ENCODE measurements around the gene MAB21L4. TPM values are rescaled to one million over a fixed set of nuclear protein-coding genes. Genes with fewer than 3 reads are reported as not detected.
A peak's percentile ranks its signal among the peaks of the same experiment; 100 is the strongest.

MAB21L4 gene
- total and polyA plus RNA-seq, 9 donors, result 0.04 to 0.48 (median 0.23) TPM; not detected in 4

DNA sequence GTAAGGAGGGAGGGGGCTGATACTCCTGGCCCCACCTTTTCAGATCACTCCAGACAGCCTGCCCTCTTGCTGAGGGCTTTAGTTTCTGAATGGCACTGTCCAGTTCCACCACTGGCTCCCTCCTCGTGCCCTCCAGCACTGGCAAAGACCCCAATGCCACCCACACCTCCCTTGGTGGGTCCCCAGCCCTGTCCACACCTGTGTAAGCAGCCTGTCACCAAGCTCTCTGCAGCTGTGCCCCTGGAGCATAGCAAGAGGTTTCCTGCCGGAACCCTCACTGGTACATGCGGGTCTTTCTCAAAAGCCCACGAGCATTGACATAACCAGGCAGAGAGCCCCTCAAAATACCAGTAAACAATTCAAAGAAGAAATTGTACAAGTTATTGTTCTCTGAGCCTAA is 58.3 kb downstream of the MAB21L4 start:
- H3K27ac ChIP-seq, result no peak overlapping the region
- 60 to 77% (median 71%) methylated on average over 4 of the region's 4 CpGs for WGBS, 3 donors
- no peaks in the 10 kb centered on the region for H3K36me3 ChIP-seq
- peaks cover under 1% of the 10 kb centered on the region for H3K4me1 ChIP-seq (ENCODE audit: insufficient read depth)
- TF ChIP-seq, protein P1, sequence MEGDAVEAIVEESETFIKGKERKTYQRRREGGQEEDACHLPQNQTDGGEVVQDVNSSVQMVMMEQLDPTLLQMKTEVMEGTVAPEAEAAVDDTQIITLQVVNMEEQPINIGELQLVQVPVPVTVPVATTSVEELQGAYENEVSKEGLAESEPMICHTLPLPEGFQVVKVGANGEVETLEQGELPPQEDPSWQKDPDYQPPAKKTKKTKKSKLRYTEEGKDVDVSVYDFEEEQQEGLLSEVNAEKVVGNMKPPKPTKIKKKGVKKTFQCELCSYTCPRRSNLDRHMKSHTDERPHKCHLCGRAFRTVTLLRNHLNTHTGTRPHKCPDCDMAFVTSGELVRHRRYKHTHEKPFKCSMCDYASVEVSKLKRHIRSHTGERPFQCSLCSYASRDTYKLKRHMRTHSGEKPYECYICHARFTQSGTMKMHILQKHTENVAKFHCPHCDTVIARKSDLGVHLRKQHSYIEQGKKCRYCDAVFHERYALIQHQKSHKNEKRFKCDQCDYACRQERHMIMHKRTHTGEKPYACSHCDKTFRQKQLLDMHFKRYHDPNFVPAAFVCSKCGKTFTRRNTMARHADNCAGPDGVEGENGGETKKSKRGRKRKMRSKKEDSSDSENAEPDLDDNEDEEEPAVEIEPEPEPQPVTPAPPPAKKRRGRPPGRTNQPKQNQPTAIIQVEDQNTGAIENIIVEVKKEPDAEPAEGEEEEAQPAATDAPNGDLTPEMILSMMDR (IDR thresholded peaks at IDR 0.05), result no peak
- TF ChIP-seq EP300 (IDR thresholded peaks at IDR 0.05), result no peak
- TF ChIP-seq POLR2A (IDR thresholded peaks at IDR 0.05), result no peak
- intact Hi-C loops (cut with DNase I), result no loop called here
- H3K9me3 ChIP-seq, result no peaks in the 10 kb centered on the region
- no peaks in the 10 kb centered on the region for H3K27me3 ChIP-seq
- no peak overlapping the region for H3K4me3 ChIP-seq
- DNase-seq, result peak in 1 of 5 donors; percentile 4

DNA sequence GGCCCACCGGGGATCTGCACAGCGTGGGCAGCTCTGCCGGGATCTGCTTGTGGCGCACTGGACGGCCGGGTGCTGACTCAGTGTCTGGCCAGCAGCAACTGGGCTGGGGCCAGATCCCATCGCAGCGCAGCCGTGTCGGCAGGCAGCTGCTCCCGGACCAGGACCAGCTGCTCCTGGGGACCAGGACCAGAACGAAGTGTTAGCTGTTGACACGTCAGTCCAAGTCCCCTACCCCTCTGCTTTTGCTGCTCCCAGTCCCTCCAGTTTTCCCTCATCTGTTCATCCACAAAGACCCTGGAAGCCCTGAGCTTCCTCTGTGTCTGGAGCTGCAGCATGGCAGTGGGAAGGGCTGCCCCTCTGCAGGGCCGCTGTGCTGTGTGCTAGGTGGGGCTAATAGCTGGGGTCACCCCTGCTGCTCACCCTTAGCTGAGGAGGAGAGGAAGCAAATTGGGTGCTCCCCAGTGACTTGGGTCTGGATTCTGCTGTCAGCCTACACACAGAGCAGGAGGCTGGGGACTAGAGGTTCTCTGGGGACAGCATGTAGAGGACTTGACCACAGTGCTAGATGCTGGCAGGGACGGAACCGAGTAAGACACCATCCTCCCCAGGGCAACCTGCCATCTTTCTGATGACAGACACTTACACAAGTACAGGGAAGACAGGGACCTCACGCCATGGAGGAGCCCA is 59.0 kb downstream of the MAB21L4 start:
- 18 to 37% (median 20%) methylated on average over 16 to 17 of the region's 17 CpGs for WGBS, 3 donors
- TF ChIP-seq EP300 (IDR thresholded peaks at IDR 0.05) (no peak), POLR2A (IDR thresholded peaks at IDR 0.05) (no peak)
- TF ChIP-seq, protein P1 (IDR thresholded peaks at IDR 0.05), result no peak
- intact Hi-C loops (cut with DNase I), result no loop called here
- H3K9me3 ChIP-seq, result no peaks in the 10 kb centered on the region
- H3K4me1 ChIP-seq (ENCODE audit: insufficient read depth), result peaks cover 3% of the 10 kb centered on the region
- H3K4me3 ChIP-seq, result no peak overlapping the region
- H3K36me3 ChIP-seq, result no peaks in the 10 kb centered on the region
- H3K27ac ChIP-seq, result no peak overlapping the region
- DNase-seq, result peak in 4 of 5 donors; percentile 38 to 76 (median 46)
- no peaks in the 10 kb centered on the region for H3K27me3 ChIP-seq

Other genes starting within 250 kb of the MAB21L4 start
- gene AQP12B, start 213.3 kb downstream of the MAB21L4 start, total RNA-seq, result under 1 TPM in 2 of 7 donors, not detected in 5; 0.18 to 0.36 TPM
- gene AQP12B, start 213.3 kb downstream of the MAB21L4 start, polyA plus RNA-seq, result not detected
- not detected for gene AQP12A, start 204.3 kb downstream of the MAB21L4 start, total RNA-seq
- gene AQP12A, start 204.3 kb downstream of the MAB21L4 start, polyA plus RNA-seq, result not detected
- 1 to 10 TPM in 6 of 7 donors, under 1 TPM in 1; 0.48 to 4.4 (median 1.7) TPM for gene KIF1A, start 75.9 kb downstream of the MAB21L4 start, total RNA-seq
- under 1 TPM; 0.85 to 0.93 TPM for gene KIF1A, start 75.9 kb downstream of the MAB21L4 start, polyA plus RNA-seq
- gene AGXT, start 27.3 kb downstream of the MAB21L4 start, total RNA-seq, result under 1 TPM in 2 of 7 donors, not detected in 5; 0.25 to 0.79 TPM
- under 1 TPM in 1 of 2 donors, not detected in 1; 0.04 TPM for gene AGXT, start 27.3 kb downstream of the MAB21L4 start, polyA plus RNA-seq
- 1 to 10 TPM in 5 of 7 donors, under 1 TPM in 2; 0.15 to 6.1 (median 1.6) TPM for gene CROCC2, start 10.2 kb upstream of the MAB21L4 start, total RNA-seq
- gene CROCC2, start 10.2 kb upstream of the MAB21L4 start, polyA plus RNA-seq, result under 1 TPM in 1 of 2 donors, not detected in 1; 0.18 TPM
- gene SNED1, start 102.5 kb upstream of the MAB21L4 start, total RNA-seq, result 10 to 100 TPM; 32.7 to 69.5 (median 50.3) TPM
- 10 to 100 TPM; 16.7 to 29.5 TPM for gene SNED1, start 102.5 kb upstream of the MAB21L4 start, polyA plus RNA-seq
- 10 to 100 TPM; 24.8 to 45.7 (median 35.7) TPM for gene MTERF4, start 206.1 kb upstream of the MAB21L4 start, total RNA-seq
- gene MTERF4, start 206.1 kb upstream of the MAB21L4 start, polyA plus RNA-seq, result 10 to 100 TPM; 41.6 to 60.7 TPM